B cell (primary cell): ENCODE results near the gene COL25A1.

Experiments
- EZH2 ChIP-seq: IDR thresholded peaks from 2 replicates; pipeline ENCODE4 v1.6.1; 2012; ENCODE audit warnings: borderline replicate concordance, low read depth, mild to moderate bottlenecking, moderate library complexity, low read length; ENCODE audit not compliant: insufficient read depth, poor library complexity, severe bottlenecking
- TF ChIP-seq, protein P1 (sequence below): fragments of 200-600 bp; IDR thresholded peaks from one replicate; pipeline ENCODE4 v1.8.0; 2022; ENCODE audit warnings: antibody characterized with exemption, mild to moderate bottlenecking

- TF ChIP-seq, protein P1, sequence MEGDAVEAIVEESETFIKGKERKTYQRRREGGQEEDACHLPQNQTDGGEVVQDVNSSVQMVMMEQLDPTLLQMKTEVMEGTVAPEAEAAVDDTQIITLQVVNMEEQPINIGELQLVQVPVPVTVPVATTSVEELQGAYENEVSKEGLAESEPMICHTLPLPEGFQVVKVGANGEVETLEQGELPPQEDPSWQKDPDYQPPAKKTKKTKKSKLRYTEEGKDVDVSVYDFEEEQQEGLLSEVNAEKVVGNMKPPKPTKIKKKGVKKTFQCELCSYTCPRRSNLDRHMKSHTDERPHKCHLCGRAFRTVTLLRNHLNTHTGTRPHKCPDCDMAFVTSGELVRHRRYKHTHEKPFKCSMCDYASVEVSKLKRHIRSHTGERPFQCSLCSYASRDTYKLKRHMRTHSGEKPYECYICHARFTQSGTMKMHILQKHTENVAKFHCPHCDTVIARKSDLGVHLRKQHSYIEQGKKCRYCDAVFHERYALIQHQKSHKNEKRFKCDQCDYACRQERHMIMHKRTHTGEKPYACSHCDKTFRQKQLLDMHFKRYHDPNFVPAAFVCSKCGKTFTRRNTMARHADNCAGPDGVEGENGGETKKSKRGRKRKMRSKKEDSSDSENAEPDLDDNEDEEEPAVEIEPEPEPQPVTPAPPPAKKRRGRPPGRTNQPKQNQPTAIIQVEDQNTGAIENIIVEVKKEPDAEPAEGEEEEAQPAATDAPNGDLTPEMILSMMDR = no peak
- no peak for TF ChIP-seq EZH2
Observed at GRCh38 chr4:108940634-108941033, 361.8 kb downstream of the COL25A1 start.
